Stimulated activated naive CD4-positive, alpha-beta T cell (primary cell): ENCODE data around the gene LRRK1.

Source experiments
- DNase-seq, 6 experiments: peaks; one replicate each; lab custom pipeline; 2025; lab: John Stamatoyannopoulos, UW

Gene LRRK1, protein sequence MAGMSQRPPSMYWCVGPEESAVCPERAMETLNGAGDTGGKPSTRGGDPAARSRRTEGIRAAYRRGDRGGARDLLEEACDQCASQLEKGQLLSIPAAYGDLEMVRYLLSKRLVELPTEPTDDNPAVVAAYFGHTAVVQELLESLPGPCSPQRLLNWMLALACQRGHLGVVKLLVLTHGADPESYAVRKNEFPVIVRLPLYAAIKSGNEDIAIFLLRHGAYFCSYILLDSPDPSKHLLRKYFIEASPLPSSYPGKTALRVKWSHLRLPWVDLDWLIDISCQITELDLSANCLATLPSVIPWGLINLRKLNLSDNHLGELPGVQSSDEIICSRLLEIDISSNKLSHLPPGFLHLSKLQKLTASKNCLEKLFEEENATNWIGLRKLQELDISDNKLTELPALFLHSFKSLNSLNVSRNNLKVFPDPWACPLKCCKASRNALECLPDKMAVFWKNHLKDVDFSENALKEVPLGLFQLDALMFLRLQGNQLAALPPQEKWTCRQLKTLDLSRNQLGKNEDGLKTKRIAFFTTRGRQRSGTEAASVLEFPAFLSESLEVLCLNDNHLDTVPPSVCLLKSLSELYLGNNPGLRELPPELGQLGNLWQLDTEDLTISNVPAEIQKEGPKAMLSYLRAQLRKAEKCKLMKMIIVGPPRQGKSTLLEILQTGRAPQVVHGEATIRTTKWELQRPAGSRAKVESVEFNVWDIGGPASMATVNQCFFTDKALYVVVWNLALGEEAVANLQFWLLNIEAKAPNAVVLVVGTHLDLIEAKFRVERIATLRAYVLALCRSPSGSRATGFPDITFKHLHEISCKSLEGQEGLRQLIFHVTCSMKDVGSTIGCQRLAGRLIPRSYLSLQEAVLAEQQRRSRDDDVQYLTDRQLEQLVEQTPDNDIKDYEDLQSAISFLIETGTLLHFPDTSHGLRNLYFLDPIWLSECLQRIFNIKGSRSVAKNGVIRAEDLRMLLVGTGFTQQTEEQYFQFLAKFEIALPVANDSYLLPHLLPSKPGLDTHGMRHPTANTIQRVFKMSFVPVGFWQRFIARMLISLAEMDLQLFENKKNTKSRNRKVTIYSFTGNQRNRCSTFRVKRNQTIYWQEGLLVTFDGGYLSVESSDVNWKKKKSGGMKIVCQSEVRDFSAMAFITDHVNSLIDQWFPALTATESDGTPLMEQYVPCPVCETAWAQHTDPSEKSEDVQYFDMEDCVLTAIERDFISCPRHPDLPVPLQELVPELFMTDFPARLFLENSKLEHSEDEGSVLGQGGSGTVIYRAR (N-terminal part only)

DNA sequence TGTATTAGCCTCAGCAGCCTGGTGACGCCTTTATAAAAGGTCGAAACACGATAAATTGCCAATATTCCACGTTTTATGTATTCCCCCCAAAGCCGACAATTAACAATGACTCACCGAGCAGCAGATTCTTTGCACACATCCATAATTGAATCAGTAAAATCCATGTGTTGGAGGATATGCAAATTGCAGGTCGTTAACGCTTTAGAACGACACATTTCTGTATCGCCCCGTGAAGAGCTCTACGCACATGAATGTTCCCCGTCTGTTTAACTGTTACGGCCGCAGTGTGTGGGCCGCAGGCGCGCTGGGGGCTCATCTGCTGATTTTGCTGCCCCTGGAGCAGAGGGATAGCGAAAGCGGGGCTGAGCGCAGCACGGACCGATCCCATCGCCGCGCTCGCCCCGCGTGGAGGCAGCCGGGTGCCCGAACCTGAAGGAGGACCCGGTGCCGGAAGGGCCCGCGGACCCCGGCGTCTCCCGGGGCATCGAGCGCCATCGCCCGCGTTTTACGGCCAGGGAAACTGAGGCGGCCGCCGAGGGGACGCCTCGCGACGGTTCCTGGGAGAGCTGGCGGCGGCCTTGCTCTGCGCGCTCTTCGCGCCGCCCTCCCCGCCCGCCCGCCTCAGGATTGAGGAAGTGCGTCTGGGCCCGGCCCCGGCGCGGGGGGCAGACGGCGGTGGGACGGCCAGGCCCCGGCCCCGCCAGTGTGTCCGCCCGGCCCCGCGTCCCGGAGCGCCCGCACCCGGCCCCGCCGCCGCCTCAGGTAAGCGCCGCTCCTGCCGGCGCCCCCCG lies at the start of gene LRRK1:
Gene LRRK1 (plus strand): TSS at position 668 of the 791 bp plus-strand sequence. CDS start 5,276 bp downstream, outside the sequence.
- peak in 1 of 6 experiments; percentile 17 for DNase-seq

DNA sequence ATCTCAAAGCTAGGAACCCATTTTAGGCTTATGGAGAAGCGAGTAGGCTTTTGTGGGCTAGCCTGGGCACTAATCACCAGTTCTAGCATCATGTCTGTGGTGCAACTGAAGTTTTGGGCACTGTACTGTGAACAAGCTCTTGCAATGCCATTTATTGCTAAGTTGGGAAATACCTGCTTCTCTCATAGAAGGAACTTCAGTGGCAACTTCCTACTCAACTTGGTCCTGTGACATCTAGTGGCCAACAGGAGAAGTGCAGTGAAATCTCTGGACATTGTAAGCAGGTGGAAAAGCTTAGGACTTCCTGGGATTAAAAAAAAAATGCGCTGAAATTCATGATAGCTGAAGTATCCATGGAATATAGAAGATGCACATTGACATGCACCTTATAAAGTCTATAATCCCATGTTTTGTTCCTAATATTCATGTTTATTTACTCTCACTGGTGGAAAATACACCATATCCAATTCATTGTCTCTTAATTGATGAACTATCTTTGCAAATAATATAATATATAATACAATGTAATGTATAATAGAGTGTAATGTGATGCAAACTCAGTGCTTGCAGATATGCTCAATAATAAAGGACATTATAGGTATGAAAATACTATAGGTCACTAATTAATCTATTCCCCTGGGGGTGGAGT lies 46.0 kb upstream of the LRRK1 start:
- DNase-seq = peak; percentile 6 to 63 (median 24)

DNA sequence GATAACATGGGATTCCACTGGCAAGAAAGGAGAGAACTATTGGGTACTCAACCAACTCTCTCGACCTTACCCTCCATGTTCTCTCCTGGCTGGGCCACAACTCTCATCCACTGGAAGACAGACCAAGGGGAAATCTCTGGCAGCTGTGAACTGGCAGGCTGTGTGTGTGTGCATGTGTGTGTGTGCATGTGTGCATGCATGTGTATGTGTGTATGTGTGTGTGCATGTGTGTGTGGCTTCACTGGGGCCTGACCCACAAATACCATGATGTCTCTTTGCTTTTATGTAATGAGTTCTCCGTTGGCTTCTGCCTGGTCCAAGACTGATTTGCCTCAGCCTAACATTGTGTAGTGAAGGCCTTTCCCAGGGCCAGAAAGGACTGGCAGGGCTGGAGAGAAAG lies 43.7 kb upstream of the LRRK1 start:
- no peak for DNase-seq

DNA sequence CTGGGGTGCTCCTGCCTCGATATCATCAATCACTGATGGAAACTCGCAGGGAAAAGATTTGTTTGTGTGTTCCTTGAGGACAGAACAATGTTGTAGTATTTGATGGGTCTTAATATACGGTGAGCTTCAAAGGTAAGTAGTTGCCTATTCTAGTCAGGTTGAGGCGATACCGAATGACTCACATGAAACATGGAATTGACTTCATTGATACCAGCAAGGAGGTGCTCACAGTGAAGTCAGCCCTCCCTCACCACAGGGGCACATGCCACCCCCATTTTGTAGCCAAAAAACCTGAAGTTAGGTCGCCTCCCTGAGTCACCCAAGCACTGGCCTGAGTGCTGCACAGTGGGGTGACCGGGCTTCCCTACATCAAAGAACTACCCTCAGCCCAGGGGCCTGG lies 43.2 kb upstream of the LRRK1 start:
- DNase-seq = no peak

DNA sequence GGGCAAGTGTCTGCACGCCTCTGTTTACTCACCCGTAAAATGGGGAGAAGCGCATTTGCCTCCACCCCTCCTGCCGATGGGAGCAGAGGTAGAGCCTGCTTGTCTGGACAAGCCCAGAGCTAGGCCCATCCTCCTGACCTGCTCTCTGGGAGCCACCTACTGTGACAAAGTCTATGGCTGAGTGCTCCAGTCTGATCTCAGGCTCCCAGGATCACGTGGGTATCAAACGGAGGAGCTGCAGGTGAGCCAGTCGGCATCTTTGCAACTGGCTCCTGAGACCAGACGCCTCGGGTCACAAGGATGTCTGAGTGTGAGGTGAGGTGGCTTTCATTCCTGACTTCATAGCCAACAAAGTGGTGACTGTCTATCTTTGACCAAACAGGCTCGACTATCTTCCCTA lies 41.6 kb upstream of the LRRK1 start:
- no peak for DNase-seq

DNA sequence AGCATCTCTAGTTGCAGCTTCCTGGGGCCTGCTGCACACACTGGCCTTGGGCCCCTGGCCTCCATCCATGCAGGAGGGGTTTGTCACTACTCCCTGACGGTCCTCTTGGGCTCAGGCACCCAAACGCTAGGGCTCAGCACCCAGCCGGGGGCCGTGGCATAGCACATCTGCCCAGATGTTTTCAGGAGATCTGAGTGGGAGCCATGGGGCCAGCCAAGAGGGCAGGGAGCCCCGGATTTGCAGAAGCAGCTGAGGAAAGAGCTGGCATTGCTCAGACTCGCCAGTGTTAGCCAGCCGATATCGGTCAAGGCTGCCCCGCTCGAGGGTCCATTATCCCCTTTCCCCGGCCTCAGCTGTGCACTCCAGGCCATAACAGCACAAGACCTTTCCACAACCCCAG lies 41.0 kb upstream of the LRRK1 start:
- no peak for DNase-seq

DNA sequence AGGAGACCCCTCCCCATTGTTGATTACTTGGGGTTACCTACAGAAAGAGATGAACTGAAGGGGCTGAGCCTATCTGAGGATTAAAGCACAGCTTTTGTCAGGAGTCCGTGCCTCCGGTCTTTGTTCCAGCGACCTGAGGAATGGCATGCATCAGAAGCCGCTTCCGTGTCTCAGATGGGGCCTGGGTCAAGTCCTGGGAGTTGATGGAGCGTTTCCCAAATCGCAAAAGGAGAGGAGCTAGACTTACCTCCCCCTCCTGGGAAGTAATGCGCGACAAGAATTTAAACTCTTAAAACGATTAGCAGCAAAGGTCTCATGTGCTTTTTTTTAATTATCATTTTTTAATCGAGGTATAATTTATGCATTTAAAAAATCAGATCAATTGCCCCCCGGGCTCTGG lies 40.5 kb upstream of the LRRK1 start:
- no peak for DNase-seq

DNA sequence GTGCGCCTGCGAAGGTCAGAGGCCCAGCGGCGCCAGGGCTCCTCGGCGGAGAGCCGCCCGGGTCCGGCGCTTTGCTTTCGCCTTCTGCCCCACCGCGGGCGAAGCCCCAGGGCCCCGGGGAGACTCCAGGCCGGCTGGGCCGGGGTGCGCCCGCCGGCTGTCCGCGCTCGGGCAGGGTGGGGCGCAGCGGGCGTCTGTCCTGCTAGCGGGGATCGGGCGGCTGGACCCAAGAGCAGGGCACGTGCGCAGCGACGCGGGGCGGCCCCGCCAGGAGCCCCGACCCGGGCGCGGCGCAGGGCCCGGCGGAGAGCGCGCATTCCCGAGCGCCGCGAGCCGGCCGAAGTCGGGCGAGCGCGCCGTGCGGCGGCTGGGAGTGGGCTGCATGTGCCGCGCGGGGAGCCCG lies 40.1 kb upstream of the LRRK1 start:
- DNase-seq = no peak

DNA sequence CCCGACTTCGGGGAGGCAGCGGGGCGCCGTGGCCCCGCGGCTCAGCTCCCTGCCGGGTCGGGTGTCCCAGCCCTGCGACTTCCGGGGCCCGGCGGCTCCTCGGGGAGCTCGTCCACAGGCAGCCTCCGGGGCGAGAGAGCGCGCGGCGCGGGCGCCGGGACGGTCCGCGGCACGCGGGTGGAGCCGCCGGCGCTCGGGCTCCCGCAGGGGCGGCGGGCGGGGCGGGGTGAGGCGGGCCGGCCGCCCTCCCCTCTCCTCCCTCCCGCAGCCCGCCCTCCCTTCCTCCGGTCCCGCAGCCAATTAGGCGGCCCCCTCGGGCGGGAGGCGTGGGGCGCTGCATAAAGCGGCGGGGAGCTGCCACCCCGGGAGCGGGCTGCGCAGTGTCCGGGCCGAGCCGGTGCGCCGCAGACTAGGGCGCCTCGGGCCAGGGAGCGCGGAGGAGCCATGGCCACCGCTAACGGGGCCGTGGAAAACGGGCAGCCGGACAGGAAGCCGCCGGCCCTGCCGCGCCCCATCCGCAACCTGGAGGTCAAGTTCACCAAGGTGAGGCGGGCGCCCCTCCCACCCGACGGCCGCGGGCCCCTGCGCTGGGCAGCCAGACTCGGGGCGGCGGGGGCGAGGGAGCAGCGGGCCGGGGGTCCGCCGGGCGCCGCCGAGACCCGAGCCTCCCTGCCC lies 39.6 kb upstream of the LRRK1 start, which contains the start of gene ALDH1A3:
Gene ALDH1A3 (plus strand): TSS at position 368 of the 675 bp plus-strand sequence. CDS start 77 bp downstream, at position 445.
- no peak for DNase-seq

DNA sequence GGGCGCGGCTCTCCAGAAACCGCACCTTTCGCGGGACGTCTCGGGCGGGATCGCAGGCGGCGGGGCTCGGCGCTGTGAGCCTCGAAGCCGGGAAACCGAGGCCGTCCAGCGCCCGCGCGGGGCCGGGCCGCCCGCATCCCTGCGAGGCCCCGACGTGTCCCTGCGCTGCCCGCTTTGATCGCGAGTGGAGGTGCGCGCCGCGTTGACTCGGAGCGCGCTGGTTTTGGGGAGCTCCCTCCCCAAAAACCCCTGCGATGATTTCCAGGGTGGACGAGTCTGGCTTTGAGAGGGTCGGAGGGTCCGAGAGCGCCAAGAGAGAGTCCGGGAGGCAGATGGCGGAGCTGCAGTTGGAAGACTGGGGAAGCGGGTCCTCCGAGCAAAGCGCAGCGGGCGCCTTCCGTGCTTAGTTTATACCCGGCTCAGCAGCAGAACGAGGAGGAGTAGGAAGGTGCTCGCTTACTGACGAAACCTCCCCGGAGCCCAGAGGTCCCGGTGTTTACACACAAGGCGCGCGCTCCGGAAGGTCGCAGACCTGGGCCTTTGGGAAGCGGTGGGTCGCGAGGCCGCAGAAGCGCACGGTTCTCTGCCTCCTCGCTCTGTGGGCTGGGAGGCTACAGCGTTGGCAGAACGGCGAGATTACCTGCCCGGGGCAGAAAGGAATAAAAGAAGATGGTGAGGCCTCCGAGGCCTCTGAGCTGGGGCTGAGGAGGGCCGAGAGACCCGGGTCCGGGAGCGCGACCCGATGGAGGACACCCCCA lies 38.8 kb upstream of the LRRK1 start:
- DNase-seq = no peak

DNA sequence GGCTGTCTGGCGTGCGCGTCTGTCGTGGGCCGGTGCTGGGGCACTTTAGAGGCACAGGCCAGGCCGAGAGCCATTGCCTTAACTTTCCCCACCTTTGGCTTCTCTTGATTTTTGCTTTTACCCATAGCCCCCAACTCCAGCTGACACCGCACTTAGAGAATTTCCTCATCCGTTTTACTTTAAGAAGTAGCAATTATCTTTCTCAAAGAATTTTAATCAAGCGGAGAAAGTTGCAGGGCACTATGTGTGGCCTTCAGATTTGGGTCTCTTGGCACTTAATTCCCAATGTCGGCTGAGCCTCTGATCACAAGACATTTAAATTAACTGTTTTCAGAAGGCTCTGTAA lies 38.3 kb upstream of the LRRK1 start:
- DNase-seq = no peak

DNA sequence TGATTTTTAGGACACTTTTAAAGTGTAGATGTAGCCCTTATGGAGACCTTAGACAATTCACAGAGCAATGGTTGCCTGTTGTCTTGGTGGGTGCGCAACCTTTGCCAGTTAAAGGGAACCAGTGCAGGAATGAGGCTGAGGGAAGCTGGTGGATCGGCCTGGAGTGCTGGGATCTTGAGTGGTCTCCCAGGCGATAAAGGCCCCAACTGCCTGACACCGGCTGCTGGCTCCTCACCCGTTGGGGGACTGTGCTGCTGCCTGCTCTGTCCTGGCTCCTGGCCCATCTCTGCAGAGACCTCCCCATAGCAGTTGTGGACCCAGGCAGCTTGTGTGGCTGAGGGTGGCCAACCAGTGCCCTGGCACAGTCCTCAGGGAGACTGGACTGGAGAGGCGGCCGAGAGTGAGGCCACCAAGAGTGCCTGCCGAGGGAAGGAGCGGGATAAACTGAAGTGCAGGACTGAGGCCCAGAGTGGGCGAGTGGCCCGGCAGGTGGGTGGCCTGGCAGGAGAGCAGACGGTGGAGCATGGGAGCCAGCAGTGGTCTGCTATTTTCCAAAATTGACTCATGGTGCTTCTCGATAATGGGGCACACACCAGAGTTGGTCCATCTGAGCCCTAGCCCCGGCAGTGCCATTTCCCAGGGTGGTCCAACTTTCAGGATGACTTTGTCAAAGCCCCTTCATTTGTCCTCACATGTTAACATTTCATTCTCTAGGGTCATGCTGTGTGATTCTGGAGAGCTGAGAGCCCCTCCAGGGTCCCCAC lies 37.4 kb upstream of the LRRK1 start:
- no peak for DNase-seq

DNA sequence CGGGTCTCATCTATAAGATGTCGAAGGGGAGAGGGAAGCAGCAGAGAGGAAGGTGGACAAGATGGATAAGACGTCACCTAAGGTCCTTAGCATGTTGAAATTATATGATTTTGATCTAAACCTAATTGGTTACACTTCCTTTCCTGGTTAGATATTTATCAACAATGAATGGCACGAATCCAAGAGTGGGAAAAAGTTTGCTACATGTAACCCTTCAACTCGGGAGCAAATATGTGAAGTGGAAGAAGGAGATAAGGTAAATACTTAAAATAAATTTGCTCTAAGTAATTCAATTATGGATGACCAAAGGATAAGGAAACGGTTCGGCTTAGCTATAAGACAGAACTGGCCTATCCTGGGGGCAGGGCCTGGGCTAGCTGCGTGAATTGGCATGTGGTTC lies 34.0 kb upstream of the LRRK1 start:
- DNase-seq = no peak

DNA sequence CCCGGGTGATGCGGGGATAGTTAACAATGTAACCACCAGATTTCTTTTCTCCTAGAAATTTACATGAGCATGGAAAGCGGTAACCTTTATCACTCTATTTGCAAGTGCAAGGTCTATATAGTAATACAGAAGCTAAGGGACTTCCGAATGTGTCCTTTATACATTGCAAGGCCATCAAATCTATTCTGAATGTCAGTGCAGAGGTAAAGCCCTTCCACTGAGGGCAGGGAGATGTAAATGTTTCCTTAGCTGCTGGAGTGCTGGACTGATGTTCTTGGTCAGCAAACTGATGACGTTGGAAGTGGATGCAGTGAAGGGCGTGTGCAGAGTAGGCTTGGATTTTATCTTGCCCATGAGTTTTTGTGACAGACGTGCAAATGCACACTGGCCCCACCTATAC lies 33.3 kb upstream of the LRRK1 start:
- no peak for DNase-seq

DNA sequence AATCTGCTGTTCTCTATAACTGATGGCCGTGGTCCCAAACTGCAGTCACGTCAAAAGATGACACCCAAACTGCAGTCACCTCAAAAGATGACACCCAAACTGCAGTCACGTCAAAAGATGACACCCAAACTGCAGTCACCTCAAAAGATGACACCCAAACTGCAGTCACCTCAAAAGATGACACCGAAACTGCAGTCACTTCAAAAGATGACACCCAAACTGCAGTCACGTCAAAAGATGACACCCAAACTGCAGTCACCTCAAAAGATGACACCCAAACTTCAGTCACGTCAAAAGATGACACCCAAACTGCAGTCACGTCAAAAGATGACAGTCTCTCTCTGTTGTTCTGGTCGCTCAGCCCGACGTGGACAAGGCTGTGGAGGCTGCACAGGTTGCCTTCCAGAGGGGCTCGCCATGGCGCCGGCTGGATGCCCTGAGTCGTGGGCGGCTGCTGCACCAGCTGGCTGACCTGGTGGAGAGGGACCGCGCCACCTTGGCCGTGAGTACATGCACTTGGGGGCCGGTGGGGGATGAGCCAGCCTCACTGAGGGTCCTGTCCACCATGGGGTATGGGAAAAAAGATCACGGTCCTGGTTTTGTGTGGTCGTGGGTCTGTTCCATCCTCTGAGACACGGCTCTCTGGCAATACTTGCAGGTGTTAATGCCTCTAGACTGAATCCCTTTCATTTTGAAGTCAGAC lies 31.8 kb upstream of the LRRK1 start:
- no peak for DNase-seq

DNA sequence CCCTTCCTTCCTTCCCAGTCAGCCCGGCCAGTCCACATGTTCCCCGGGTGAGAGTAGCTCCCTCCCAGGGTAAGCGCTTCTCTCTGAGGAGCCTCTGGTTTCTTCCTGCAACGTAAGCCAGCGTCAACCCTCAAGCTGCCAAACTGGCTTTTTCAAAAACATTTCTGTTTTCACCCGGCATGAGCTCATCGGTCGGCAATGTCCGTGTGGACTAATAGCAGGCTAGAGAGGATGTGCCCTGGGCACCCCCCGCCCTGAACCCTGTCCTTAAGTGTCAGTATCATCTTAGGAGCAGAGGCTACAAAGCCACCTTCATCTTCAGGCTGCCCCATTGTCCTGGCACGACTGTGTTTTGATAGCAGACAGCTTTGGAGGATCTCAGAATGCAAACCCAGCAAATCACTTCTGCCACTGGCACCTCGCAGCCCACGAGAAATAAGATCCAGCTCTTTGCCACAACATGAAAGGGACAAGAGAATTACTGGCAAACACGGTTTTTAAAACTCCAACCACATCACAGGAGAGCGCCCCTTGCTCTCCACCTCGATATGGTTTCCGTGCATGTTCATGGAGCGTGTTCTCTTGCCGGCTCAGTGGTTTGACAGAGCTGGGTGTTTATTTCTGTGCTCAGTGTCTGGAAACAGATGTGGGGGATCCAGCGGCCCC lies 29.6 kb upstream of the LRRK1 start:
- no peak for DNase-seq

DNA sequence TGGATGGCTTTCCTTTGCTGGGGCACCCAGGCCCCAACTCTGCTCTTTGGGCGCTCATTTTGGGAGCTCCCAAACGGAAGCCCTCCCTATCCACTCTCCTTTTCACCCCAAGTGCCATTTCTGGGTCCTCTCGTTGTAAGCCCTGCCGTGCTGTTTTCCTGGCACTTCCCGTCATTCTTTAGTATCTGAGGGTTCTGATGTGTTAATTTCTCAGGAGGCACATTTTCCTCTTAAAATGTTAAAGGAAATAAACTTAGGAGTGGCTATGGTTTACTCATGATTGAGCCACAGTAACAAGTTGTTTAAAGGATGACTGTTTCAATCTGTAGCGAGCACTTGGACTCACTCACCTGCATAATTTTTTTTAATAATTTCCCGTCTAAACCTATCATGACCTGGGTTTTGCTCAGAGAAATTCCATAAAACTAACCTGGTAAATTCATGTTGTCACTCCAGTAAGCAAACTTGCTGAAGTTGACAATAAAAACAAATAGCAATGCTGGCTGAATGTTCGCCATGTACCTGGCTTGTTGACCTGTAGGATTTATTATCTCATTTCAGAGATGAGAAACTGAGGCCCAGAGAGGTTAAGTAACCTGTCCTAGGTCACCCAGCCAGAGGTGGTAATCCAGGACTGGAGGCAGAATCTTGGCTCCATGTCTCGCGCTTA lies 29.0 kb upstream of the LRRK1 start:
- no peak for DNase-seq
